HG03469 (cell line): Measurements from ENCODE around the gene ATOSA.

ENCODE experiments used
- ATAC-seq: cut with Tn5 transposase; IDR thresholded peaks from one replicate; pipeline ENCODE4 v1.9.1; 2021; ENCODE audit warnings: mild to moderate bottlenecking, moderate library complexity, moderate number of reproducible peaks; ENCODE audit not compliant: unreplicated experiment

The ATOSA gene, protein sequence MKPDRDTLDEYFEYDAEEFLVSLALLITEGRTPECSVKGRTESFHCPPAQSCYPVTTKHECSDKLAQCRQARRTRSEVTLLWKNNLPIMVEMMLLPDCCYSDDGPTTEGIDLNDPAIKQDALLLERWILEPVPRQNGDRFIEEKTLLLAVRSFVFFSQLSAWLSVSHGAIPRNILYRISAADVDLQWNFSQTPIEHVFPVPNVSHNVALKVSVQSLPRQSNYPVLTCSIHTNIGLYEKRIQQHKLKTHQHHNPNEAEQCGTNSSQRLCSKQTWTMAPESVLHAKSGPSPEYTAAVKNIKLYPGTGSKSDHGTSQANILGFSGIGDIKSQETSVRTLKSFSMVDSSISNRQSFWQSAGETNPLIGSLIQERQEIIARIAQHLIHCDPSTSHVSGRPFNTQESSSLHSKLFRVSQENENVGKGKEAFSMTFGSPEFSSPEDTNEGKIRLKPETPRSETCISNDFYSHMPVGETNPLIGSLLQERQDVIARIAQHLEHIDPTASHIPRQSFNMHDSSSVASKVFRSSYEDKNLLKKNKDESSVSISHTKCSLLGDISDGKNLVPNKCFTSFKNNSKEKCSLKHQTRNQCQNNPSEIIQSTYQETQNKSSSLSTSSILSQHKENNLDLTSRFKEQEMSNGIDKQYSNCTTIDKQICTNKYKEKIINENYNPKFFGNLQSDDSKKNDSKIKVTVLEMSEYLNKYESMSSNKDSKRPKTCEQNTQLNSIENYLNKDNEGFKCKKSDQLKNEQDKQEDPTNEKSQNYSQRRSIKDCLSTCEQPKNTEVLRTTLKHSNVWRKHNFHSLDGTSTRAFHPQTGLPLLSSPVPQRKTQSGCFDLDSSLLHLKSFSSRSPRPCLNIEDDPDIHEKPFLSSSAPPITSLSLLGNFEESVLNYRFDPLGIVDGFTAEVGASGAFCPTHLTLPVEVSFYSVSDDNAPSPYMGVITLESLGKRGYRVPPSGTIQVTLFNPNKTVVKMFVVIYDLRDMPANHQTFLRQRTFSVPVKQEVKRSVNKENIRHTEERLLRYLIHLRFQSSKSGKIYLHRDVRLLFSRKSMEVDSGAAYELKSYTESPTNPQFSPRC

DNA sequence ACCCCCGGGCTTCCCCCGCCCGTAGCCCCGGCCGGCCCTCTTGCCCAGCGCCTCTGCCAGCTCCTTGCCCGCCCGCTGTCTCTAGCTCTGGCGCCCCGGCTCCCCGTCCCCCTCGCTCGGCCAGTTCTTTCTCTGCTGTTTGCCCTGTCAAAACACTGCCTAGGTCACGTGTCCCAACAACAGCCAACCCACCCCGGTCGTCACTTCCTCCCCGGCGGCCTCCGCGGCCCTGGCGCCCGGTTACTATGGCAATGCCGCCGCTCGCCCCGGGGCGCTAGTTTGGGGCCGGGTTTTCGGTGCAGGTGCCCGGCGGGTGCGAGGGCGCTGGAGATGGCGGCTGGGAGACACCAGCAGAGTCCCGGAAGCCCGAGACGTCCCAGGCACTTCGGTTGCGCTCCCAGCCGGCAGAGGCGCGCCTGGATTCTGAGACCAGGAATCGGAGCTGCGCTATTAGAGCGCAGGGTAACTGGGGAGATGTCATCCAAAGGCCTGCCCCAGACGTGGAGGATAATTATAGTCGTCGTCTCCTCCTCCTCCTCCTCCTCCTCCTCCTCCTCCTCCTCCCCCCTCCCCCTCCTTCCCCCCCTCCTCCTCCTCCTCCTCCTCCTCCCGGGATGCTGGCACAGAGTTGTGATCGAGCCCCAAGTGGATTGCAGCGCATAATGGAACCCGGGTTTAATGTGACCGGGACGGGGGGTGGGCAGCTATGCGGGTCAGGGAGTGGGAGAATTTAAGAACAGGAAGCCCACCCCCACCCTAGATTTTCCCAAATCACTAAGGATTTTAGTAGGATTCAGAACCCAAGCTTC lies at the start of gene ATOSA:
Gene ATOSA (minus strand): TSS at position 157 of the 809 bp plus-strand sequence. CDS start 1,367 bp downstream, outside the sequence.
- ATAC-seq: peak; percentile 31

DNA sequence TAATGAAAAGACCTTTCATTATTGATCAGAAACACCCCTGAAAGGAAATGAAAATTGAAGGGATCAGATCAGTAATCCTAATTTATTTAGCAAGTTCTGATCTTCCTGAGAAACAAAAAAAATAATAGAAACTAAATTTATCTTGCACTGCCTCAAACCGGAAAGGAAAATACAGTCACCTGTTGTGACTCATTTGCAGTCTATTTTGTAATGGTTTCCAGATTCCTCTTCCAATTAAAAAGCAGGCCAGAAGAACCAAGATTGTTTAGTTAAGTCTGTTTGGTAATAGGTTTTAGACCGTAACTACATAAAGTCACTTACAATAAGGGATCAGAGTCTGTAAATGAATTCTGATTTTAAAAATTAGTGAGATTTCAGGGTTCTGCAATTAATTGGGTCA lies 49.7 kb upstream of the ATOSA start:
- ATAC-seq: no peak

DNA sequence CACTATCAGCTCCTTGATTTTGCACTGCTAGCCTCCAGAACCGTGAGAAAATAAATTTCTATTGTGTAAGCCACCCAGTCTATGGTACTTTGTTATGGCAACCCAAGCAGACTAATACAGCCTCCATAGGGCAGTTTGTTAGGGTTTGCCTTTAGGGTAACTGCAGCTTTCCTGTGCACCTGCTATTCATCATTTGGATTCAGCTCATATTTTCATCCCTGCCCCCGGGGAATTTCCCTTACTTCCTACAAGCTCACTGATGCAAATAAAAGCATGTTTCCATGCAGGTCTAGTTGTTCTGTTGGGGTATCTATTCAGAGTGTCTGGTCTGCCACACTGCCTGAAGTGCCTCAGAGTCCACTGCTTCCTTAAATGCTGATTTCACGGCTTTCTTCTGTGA lies 48.6 kb upstream of the ATOSA start:
- no peak for ATAC-seq

DNA sequence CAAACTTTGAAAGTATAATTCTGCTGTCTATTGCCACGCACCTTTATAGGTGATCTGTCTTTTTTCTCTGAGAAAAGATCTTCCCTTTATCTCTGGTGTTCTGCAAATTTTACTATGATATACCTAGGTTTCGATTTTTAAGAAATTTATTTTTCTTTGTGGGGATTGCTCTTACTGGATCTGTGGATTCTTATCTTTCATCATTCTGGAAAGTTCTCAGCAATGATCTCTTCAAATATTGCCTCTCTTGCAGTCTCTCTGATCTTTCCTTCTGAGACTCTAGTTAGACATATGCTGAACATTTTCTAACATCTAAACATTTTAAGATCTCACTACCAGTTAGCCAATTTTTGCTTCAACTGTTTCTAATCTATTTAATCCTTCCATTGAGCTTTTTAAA lies 47.0 kb upstream of the ATOSA start:
- no peak for ATAC-seq

DNA sequence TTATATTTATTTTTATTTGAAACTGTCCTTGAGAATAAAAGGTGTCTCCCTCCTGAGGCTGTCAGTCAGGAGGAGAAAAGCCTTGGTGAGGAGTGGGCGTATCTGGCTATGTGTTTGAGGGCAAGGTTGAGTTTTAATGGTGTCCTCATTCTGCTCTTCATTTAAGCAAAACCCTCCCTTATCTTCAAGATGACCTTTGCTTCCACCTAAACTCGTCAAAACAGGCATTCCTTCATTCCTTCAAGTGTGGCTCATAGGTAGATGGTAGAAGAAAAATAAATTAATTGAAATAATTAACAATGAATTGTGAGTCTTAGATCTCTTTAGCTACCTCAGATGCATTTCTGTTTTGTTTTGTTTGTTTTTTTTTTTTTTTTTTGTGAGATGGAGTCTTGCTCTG lies 39.4 kb upstream of the ATOSA start:
- no peak for ATAC-seq

DNA sequence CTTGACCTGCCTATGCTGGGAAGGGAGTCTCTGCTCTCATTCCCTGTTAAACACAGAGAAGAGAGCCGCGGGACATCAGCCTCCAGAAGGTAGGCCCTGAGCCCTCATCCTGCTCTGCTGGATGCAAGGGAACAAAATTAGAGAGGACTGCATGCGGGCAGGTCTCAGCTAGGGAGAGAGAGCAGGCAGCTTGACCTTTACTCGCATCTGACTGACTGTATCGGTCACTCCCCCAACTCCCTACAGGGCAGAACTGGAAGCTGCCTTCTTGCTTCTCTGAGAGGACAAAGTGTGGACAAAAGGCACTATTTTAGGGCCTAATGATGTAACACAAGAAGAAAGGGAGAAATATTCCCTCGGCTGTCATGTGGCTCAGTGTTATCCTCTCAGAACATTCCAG lies 38.7 kb upstream of the ATOSA start:
- no peak for ATAC-seq

DNA sequence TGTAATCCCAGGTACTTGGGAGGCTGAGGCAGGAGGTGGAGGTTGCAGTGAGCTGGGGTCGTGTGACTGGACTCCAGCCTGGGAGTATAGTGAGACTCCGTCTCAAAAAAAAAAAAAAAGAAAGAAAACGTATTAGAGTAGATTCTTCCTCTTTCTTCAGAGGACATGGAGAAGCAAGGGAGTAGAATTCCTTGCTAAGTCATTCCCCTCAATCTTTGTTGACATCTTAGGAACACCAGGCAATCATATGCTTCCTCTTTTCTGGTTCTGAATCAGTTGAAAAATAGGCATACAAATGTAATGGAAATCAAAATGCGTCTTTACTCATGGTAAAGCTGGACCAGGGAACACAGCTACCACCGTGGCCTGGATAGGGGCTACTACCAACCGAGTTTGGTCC lies 38.3 kb upstream of the ATOSA start:
- no peak for ATAC-seq

DNA sequence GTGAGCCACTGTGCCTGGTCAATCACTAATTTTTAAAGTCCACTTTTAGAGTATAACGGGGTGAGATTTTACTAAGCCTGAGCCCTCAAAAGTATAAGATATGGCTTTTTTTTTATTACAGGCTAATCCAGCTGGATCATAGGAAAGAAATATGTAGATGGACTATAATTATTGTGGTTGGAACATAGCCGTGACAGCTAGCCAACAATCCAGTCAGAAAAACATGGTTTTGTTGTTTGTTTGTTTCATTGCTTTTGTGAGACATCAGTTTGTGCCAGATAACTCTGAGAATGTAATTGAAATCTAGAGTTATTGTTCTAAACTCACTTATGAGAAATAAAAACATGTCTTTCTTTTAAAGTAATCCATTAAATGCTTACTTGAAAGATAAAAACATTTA lies 37.3 kb upstream of the ATOSA start:
- ATAC-seq: no peak

DNA sequence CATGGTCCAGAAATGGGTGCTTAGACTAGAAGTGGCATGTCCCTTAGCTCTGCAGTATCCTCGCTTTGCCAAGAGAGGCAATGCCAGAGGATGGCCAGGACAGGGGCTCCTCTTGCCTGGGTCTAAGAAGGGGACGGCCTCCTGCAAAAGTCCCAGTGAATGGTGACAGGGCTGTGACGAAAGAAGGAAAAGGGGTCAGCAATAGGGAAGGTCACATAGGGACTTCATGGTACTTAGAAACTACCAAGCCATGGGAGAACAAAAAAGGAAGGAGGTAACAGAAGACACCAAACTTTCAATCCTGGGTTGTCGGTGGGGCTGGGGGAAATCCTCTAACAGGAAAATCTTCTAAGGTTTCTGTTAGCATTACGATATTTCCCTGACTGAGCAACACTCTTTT lies 36.2 kb upstream of the ATOSA start:
- ATAC-seq: no peak

DNA sequence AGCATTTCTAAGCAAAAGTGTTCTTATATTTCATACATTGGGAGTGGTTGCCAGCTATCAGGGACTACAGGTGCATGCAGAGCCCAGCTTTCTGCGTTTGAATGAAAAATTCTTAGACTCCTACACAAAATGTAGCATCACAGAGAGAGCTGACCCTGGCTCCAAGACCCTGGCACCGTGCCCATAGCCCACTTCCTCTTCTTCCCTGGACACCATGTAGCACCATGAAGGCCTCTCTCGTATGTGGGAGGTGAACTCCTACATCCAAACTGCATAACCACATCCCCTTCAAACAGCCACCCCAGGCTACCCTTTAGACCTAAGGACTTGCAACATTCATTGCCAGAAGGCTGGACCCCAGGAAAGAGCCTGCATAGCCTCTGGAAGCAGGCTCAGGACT lies 35.8 kb upstream of the ATOSA start:
- no peak for ATAC-seq

DNA sequence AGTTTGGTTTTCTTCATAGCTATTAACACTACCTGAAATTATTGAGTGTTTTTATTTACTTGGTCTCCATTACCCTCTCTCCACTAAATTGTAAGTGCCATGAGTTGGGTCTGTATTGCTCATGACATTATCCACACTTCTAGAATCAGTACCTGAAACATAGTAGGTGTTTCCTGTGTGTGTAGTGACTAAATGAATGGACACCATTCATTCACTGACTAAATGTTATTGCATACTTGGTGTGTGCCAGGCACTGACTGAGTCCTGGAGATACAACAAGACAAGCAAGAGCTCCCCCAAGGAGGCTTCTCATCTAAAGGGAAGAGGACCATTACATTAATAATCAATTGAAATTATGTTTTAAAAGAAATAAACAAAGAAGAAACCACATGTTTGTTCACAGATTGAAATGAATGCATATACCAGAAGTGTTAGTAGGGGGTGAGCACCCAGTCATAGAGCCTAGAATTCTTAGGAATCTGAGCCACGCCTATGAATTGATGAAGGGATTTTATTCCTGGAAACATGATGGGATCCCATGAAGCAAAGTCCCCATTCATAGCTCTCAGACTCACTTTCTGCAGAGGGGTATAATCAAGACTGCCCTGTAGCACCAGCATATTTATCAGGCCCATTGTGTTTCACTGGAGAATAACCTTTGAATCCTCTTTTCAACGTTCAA lies 31.7 kb upstream of the ATOSA start:
- no peak for ATAC-seq

DNA sequence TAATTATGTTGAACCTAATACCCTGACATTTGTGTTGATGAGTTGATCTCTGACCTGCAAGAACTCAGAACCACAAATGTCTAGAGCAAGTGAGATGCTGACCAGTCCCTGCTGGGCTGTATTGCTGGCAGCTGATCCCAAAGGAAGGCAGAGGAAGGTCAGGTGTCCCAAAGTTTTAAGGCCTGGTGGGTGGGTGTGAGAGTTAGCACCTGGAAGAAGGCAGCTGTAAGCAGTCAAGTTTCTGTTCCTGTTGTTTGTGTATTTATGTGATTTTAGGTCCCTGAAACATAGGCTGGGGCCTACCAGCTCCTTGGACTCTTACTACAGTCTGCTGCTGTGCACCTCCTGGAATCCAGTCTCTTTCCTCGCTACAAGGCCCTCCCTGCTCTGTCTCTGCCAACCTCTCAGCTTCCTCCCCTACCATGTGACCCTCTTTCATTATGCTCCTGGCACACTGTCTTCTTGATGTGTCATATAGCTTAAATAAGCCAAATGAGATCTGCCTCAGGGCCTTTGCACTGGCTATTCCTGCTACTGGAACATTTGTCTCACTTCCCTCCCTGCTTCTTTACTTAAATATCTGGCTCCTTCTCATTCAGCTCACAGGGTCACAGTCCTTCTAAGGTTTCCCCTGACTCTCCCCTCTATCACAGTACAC lies 31.0 kb upstream of the ATOSA start:
- no peak for ATAC-seq

DNA sequence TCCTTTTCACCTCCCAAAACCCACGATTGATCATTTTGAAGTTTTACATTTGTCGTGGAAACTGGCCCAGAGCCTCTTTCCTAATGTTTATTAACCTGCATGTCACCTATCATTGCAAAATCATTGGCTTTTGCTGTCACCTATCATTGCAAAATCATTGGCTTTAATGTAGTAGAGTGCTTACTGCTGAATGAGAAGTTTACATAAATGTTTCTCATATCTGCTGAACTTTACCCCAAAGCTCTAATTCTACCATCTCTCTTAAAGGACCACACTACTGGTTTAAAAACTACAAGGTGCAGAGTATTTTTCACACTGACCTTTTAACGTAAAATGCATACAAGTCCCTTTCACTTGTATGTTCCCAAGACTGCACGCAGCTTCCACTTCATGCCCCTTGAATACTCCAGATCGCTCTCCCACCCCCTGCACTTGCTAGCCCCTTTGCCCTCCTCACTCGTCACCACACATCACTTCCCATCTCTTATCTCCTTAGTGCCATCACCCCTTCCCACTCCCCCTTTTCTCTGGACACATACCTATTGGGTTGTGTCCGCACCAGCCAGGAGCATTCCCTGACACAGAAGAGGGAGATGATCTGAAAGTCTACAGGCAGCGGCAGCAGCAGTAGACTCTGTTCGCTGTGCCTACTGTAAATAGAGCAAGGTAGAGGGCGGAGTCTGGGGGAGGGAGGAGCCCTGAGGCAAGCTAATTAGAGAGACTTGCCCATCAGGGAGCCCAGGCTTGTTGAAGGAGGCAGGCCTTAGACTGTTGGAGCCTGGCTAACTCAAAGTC lies 30.2 kb upstream of the ATOSA start:
- no peak for ATAC-seq

DNA sequence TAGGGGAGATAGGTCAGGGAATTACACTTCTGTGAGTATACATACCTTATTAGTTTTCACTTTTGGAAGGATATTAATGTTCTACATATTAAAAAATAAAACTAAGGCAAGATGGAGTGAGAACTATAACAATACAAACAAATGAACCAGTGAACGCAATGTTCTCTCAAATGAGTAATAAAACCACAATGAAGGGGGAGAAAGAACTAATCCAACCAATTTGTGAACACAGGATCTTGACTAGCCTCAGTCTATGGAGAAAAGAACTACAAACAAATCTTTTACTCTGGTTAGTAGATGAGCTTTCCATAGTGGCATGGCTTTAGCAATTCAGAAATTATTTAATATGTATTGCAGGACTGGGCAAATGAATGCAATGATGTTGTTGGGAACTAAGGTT lies 26.9 kb upstream of the ATOSA start:
- no peak for ATAC-seq

DNA sequence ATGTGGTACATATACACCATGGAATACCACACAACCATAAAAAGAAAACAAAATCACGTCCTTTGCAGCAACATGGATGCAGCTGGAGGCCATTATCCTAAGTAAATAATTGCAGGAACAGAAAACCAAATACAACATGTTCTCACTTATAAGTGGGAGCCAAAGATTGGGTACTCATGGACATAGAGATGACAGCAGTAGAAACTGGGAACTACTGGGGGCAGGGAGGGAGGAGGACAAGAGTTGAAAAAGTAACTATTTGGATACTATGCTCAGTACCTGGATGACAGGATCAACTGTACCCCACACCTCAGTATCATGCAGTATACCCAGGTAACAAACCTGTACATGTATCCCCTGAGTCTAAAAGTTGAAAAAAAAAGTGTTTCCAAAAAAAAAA lies 23.2 kb upstream of the ATOSA start:
- ATAC-seq: no peak

DNA sequence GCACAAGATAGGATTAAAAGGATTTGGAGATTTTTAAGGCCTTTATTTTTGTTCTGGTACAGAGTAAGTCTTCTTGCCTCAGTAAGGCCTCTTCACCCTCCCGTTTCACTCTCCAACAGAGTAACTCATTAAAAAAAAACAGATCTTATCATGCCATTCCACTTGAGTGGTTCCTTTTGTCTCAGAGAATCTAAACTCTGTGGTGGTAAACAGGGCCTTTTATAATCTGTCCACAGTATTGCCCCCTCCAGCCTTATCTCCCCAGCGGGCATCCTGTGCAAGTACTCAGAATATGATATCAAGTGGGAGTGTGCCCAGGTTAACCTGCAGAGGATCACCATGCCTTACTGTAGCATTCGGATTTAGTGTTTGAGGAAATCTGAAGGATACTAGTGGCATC lies 20.3 kb upstream of the ATOSA start:
- no peak for ATAC-seq

DNA sequence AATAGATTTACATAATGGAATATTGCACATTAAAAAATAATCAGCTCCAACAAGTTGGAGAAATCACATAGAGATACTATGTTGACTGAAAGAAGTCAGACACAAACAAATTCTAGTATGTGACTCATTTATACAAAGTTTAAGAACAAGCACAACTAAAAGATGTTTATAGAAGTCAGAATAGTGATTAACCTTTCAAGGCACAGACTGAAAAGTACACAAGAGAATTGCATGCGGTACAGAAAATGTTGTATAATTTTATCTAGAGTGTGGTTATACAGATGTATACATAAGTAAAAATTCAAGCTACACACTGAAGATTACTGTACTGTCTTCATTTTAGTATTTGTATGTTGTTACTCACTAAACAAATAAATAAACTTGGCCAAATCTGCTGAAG lies 19.3 kb upstream of the ATOSA start:
- no peak for ATAC-seq

DNA sequence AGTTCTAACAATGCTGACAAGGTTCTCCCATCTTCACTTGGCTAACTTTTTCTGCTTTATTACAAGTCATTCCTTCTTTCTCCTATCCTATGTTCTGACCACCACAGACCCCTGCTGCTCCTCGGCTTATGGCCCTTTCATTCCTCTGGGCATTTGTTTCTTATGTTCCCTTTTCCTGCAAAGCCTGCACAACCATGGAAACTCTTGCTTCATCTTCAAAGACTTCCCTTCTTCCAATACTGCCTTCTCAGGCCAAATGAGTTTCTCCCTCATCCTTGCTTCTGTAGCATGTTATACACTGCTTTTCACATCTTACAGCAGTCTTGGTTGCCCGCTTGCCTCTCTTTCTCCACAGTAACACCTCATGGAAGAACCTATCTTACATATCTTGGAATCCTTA lies 17.9 kb upstream of the ATOSA start:
- ATAC-seq: no peak

DNA sequence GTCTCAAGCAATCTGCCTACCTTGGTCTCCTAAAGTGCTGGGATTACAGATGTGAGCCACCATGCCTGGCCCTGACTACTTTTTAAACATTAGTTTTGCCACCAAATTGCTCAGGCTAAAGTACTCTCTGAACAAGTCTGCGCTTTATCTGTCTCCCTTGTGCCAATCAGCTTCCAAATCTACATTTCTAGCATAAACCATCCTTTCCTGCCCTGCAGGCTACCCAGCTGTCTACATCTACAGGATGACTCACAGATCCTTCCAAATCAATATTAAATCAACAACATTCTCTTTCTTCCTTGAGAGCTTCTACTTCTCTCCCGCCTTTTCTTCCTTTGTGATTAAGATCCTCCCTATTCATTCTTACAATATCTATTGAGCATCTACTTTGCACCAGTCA lies 16.0 kb upstream of the ATOSA start:
- no peak for ATAC-seq
